IMR-90 (cell line): ENCODE data around the gene CFAP97D1. TPM values are rescaled to one million over a fixed set of nuclear protein-coding genes. Genes with fewer than 3 reads are reported as not detected.

ENCODE experiments used
- ATAC-seq: fragments of 200-7000 bp; cut with Tn5 transposase; 2 replicates; pipeline ENCODE4 v1.9.1; 2020; ENCODE audit warnings: low read depth, mild to moderate bottlenecking, moderate library complexity
- BruUV-seq: library from RNA; stranded (reverse); fragments of 400-500 nt; replicated peaks from 2 replicates; lab custom pipeline; 2021; lab: Mats Ljungman, UMichigan
- CTCF ChIA-PET: fragments of 300-600 bp; formaldehyde crosslinking; extraction: SDS; loops from one replicate; lab custom pipeline; 2021; ENCODE audit warnings: antibody characterized with exemption; lab: Yijun Ruan, JAX
- POLR2A ChIA-PET: fragments of 300-600 bp; sonication (Branson Sonifier 250); formaldehyde crosslinking; loops from one replicate; lab custom pipeline; 2022; ENCODE audit warnings: antibody characterized with exemption; ENCODE audit not compliant: unreplicated experiment; lab: Charles Lee
- DNase-seq: peaks from one replicate; pipeline ENCODE4 v3.0.0; 2013
- H2AFZ ChIP-seq: replicated peaks from 2 replicates; pipeline ENCODE3; 2013; ENCODE audit warnings: low read length, mild to moderate bottlenecking; ENCODE audit not compliant: poor library complexity
- H2AK5ac ChIP-seq: 2 replicates; pipeline ENCODE4 v1.6.1; 2013; ENCODE audit warnings: low read depth, low read length, inconsistent platforms
- H2AK9ac ChIP-seq: replicated peaks from 2 replicates; pipeline ENCODE3; 2013; ENCODE audit warnings: mild to moderate bottlenecking, low read depth, low read length, moderate library complexity; ENCODE audit not compliant: poor library complexity
- H2BK120ac ChIP-seq: 2 replicates; pipeline ENCODE4 v1.6.1; 2013; ENCODE audit warnings: low read depth, low read length, inconsistent platforms
- H2BK15ac ChIP-seq: 3 replicates; pipeline ENCODE4 v1.6.1; 2013; ENCODE audit warnings: low read depth, low read length, inconsistent platforms
- H2BK20ac ChIP-seq: 2 replicates; pipeline ENCODE4 v1.6.1; 2013; ENCODE audit warnings: low read depth, mild to moderate bottlenecking, inconsistent platforms, low read length, moderate library complexity
- H2BK5ac ChIP-seq: 2 replicates; pipeline ENCODE4 v1.6.1; 2013; ENCODE audit warnings: mild to moderate bottlenecking, low read depth, low read length, inconsistent platforms; ENCODE audit not compliant: poor library complexity, severe bottlenecking
- H3K14ac ChIP-seq: replicated peaks from 2 replicates; pipeline ENCODE4 v1.6.1; 2013; ENCODE audit warnings: low read depth, low read length, inconsistent platforms
- H3K18ac ChIP-seq: 2 replicates; pipeline ENCODE4 v1.6.1; 2013; ENCODE audit warnings: low read depth, low read length, control low read depth
- H3K23ac ChIP-seq: 2 replicates; pipeline ENCODE4 v1.6.1; 2013; ENCODE audit warnings: low read depth, low read length, inconsistent platforms
- H3K27ac ChIP-seq: 2 replicates; pipeline ENCODE4 v1.5.1; 2013; ENCODE audit warnings: mild to moderate bottlenecking, control low read depth, low read length; ENCODE audit not compliant: insufficient read depth
- H3K27me3 ChIP-seq: 2 replicates; pipeline ENCODE4 v1.6.1; 2013; ENCODE audit warnings: low read length; ENCODE audit not compliant: control insufficient read depth, insufficient read depth
- H3K36me3 ChIP-seq: 2 replicates; pipeline ENCODE4 v1.6.1; 2013; ENCODE audit warnings: low read length, mixed read lengths; ENCODE audit not compliant: control insufficient read depth, insufficient read depth
- H3K4ac ChIP-seq: 2 replicates; pipeline ENCODE4 v1.6.1; 2013; ENCODE audit warnings: low read depth, low read length, inconsistent platforms
- H3K4me1 ChIP-seq: 2 replicates; pipeline ENCODE4 v1.6.1; 2013; ENCODE audit warnings: low read length, mixed read lengths; ENCODE audit not compliant: control insufficient read depth, insufficient read depth
- H3K4me2 ChIP-seq: 2 replicates; pipeline ENCODE4 v1.6.1; 2013; ENCODE audit warnings: low read depth, mild to moderate bottlenecking, control low read depth, low read length, moderate library complexity
- H3K4me3 ChIP-seq: 2 replicates; pipeline ENCODE4 v1.5.1; 2013; ENCODE audit warnings: low read depth, mild to moderate bottlenecking, control low read depth, low read length, moderate library complexity; ENCODE audit not compliant: insufficient read depth
- H3K56ac ChIP-seq: 2 replicates; pipeline ENCODE4 v1.6.1; 2013; ENCODE audit warnings: low read length, inconsistent platforms; ENCODE audit not compliant: insufficient read depth; ENCODE audit errors: extremely low read depth
- H3K79me1 ChIP-seq, 2 experiments: 2 replicates each; pipeline ENCODE4 v1.6.1; 2013; ENCODE audit warnings: low read length in 2 of 2, inconsistent platforms in 1 of 2, low read depth in 1 of 2
- H3K9ac ChIP-seq: 2 replicates; pipeline ENCODE4 v1.6.1; 2013; ENCODE audit warnings: low read depth, low read length, control low read depth
- H3K9me1 ChIP-seq: 2 replicates; pipeline ENCODE4 v1.6.1; 2013; ENCODE audit warnings: low read length, inconsistent platforms; ENCODE audit not compliant: insufficient read depth
- H3K9me3 ChIP-seq: 2 replicates; pipeline ENCODE4 v1.6.1; 2013; ENCODE audit warnings: low read length; ENCODE audit not compliant: control insufficient read depth, insufficient read depth
- H4K20me1 ChIP-seq: 2 replicates; pipeline ENCODE4 v1.6.1; 2013; ENCODE audit warnings: low read length, inconsistent platforms; ENCODE audit not compliant: insufficient read depth
- H4K5ac ChIP-seq: 2 replicates; pipeline ENCODE4 v1.6.1; 2013; ENCODE audit warnings: mild to moderate bottlenecking, low read depth, low read length, control low read depth
- H4K8ac ChIP-seq, 2 experiments: 2 replicates each; pipeline ENCODE4 v1.6.1; 2013; ENCODE audit warnings: low read depth in 2 of 2, low read length in 2 of 2, control low read depth in 1 of 2, inconsistent platforms in 1 of 2
- H4K91ac ChIP-seq: 2 replicates; pipeline ENCODE4 v1.6.1; 2013; ENCODE audit warnings: low read depth, low read length, inconsistent platforms; ENCODE audit not compliant: insufficient read depth
- CHD1 ChIP-seq: IDR thresholded peaks from 2 replicates; pipeline ENCODE4 v1.6.1; 2012; ENCODE audit warnings: low read depth, low read length, improper control_type of control experiment
- CTCF ChIP-seq: conservative IDR thresholded peaks from 2 replicates; pipeline ENCODE4 v1.5.1; 2012; ENCODE audit warnings: mild to moderate bottlenecking, low read depth, low read length, improper control_type of control experiment
- RAD21 ChIP-seq: IDR thresholded peaks from 2 replicates; pipeline ENCODE4 v1.6.1; 2012; ENCODE audit warnings: low read length, improper control_type of control experiment
- SMC3 ChIP-seq: fragments of 150-350 bp; IDR thresholded peaks from 2 replicates; pipeline ENCODE4 v1.6.1; 2016; ENCODE audit warnings: low read depth, mild to moderate bottlenecking, antibody characterized with exemption, low read length, moderate library complexity
- WGBS, 2 experiments: methylation state at CpG; one replicate each; pipeline versions ENCODE4 v1.1.5 to v1.1.7; 2013; ENCODE audit warnings: missing lambda C conversion rate in 2 of 2; ENCODE audit not compliant: insufficient read length in 1 of 2; ENCODE audit errors: extremely low coverage in 2 of 2; 5-methylcytosine and 5-hydroxymethylcytosine counted together
- dilution Hi-C: fragments of 300-500 bp; cut with HindIII; formaldehyde crosslinking; loops from one replicate; pipeline ENCODE4 v1.14.3; 2018; ENCODE audit warnings: low sequenced_read_pairs; ENCODE audit not compliant: unreplicated experiment
- in situ Hi-C: fragments of 300-500 bp; cut with MboI; formaldehyde crosslinking; loops from 3 replicates; pipeline ENCODE4 v1.14.3; 2019; ENCODE audit warnings: low sequenced_read_pairs, inconsistent platforms, mixed read lengths
- intact Hi-C: fragments of 100-400 bp; cut with micrococcal nuclease; formaldehyde crosslinking; loops from 2 replicates; pipeline ENCODE4 v1.10.0; 2022
- polyA plus RNA-seq, 3 experiments: library from polyadenylated mRNA; depleted of rRNA; stranded (reverse); fragments of >200 nt; gene quantifications; 2 replicates each; pipeline ENCODE4 v1.2.3, GENCODE V29; 2012; ENCODE audit warnings: low replicate concordance in 1 of 3
- total RNA-seq: library from RNA; depleted of rRNA; stranded (reverse); fragments of >200 nt; gene quantifications from 2 replicates; pipeline ENCODE4 v1.2.3, GENCODE V29; 2012

Gene CFAP97D1
- total and polyA plus RNA-seq, 2 of the 4 experiments (the other 2 are of a cell fraction) = under 0.01 TPM; not detected in 1

GRCh38 chr17:43790311-43790940, 10.2 kb downstream of the CFAP97D1 start:
- Histone ChIP-seq H3K4me3 (no peak overlapping the region), H3K56ac (no peak overlapping the region), H3K14ac (no peak overlapping the region), H2BK5ac (no peak overlapping the region), H3K79me1 (no peaks in the 10 kb centered on the region), H3K27me3 (no peaks in the 10 kb centered on the region), H3K18ac (no peak overlapping the region), H2AFZ (no peak overlapping the region), H3K27ac (no peak overlapping the region), H3K36me3 (no peaks in the 10 kb centered on the region), H4K20me1 (no peaks in the 10 kb centered on the region), H3K9ac (no peak overlapping the region), H2BK120ac (no peak overlapping the region), H2AK5ac (no peak overlapping the region), H3K4me2 (no peak overlapping the region), H3K4me1 (no peaks in the 10 kb centered on the region), H3K23ac (no peak overlapping the region), H3K9me3 (no peaks in the 10 kb centered on the region), H3K9me1 (peaks cover 3% of the 10 kb centered on the region; the same call in 1 of the 2 replicates), H4K5ac (no peak overlapping the region), H4K91ac (no peak overlapping the region), H3K4ac (no peak overlapping the region), H2BK20ac (no peak overlapping the region), H2BK15ac (no peak overlapping the region), H4K8ac (no peak overlapping the region), H2AK9ac (no peak overlapping the region)
- in situ Hi-C loops (no loop called here), dilution Hi-C loops (no loop called here), intact Hi-C loops (no loop called here)
- no peak for DNase-seq
- BruUV-seq = no TSS peak
- 0 out of 2 replicates have a peak, but pooled peaks have one; percentile 29 for ATAC-seq
- ChIA-PET CTCF (no interaction called here), POLR2A (no interaction called here)
- WGBS, 2 experiments = 100% methylated on average over 2 of the region's 14 CpGs; no CpG with 5 or more reads in 1 of the 2 experiments
- TF ChIP-seq RAD21 (peak; percentile 35), CTCF (peak; percentile 26; the same call in 1 of the 2 replicates), SMC3 (peak; percentile 10; the same call in 1 of the 2 replicates), CHD1 (no peak)
